HG03354 (cell line): ENCODE results near the gene CCNI2.

Experiments
- ATAC-seq: cut with Tn5 transposase; IDR thresholded peaks from one replicate; pipeline ENCODE4 v1.9.1; 2021; ENCODE audit warnings: mild to moderate bottlenecking; ENCODE audit not compliant: unreplicated experiment, poor library complexity, severe bottlenecking

The CCNI2 gene

GRCh38 chr5:132746954-132747615 lies at the start of gene CCNI2:
Gene CCNI2 (plus strand): TSS chr5:132747426. CDS start chr5:132747496, 70 bp downstream.
- peak; percentile 41 for ATAC-seq

- no peak for ATAC-seq
These were observed 42.4 kb upstream of the CCNI2 start for GRCh38 chr5:132704875-132705274.

GRCh38 chr5:132708645-132709044 lies 38.6 kb upstream of the CCNI2 start:
- ATAC-seq = no peak

- ATAC-seq = no peak
These were observed 32.5 kb upstream of the CCNI2 start for GRCh38 chr5:132714456-132715307.

GRCh38 chr5:132718544-132719312 lies 28.5 kb upstream of the CCNI2 start:
- ATAC-seq = no peak

GRCh38 chr5:132725745-132726144 lies 21.5 kb upstream of the CCNI2 start:
- ATAC-seq = no peak

- no peak for ATAC-seq
These were observed 17.3 kb upstream of the CCNI2 start for GRCh38 chr5:132729896-132730295.

- no peak for ATAC-seq
These were observed 13.6 kb upstream of the CCNI2 start for GRCh38 chr5:132733499-132734148.

- ATAC-seq = no peak
These were observed 12.5 kb upstream of the CCNI2 start for GRCh38 chr5:132734687-132735086.

GRCh38 chr5:132736853-132737833 lies 10.1 kb upstream of the CCNI2 start, which contains the start of gene KIF3A:
Gene KIF3A (minus strand): TSS chr5:132737546. CDS start chr5:132737419, 127 bp downstream.
- peak; percentile 91 for ATAC-seq

- ATAC-seq = no peak
These were observed 9.1 kb upstream of the CCNI2 start for GRCh38 chr5:132737982-132738681.

- ATAC-seq = no peak
These were observed 8.0 kb upstream of the CCNI2 start for GRCh38 chr5:132739232-132739631.

GRCh38 chr5:132742158-132742557 lies 5.1 kb upstream of the CCNI2 start:
- no peak for ATAC-seq

- no peak for ATAC-seq
These were observed 4.6 kb upstream of the CCNI2 start for GRCh38 chr5:132742626-132743025.

GRCh38 chr5:132744659-132745058 lies 2.6 kb upstream of the CCNI2 start:
- no peak for ATAC-seq

- ATAC-seq = no peak
These were observed 653 bp upstream of the CCNI2 start for GRCh38 chr5:132746592-132746953.

GRCh38 chr5:132747616-132748440 lies 602 bp downstream of the CCNI2 start:
- ATAC-seq = no peak
